Peyer's patch (tissue), 4 donors: ENCODE data around the gene NUBP1. TPM values are rescaled to one million over a fixed set of nuclear protein-coding genes. Genes with fewer than 3 reads are reported as not detected.
A peak's percentile ranks its signal among the peaks of the same experiment; 100 is the strongest.

ENCODE experiments used
- DNase-seq, 3 donors: peaks; one replicate each; pipeline ENCODE4 v3.0.0-alpha.2; 2017 to 2019
- H3K27ac ChIP-seq, 4 donors: fragments of 200-600 bp; sonication (generic); one replicate each; pipeline ENCODE4 v1.5.1; 2016 to 2019
- H3K27me3 ChIP-seq, 2 donors: fragments of 200-600 bp; sonication (generic); one replicate each; pipeline ENCODE4 v1.5.1; 2019
- H3K36me3 ChIP-seq, 3 donors: fragments of 200-600 bp; sonication (generic); one replicate each; pipeline ENCODE4 v1.5.1; 2016 to 2019
- H3K4me1 ChIP-seq, 4 donors: fragments of 200-600 bp; sonication (generic); one replicate each; pipeline ENCODE4 v1.5.1; 2016 to 2019
- H3K4me3 ChIP-seq, 4 donors: fragments of 200-600 bp; sonication (generic); 1 replicate in 3 of 4; 2 replicates in 1 of 4; pipeline ENCODE4 v1.5.1; 2016 to 2019; ENCODE audit warnings: mild to moderate bottlenecking in 1 of 4
- H3K9me3 ChIP-seq, 4 donors: fragments of 200-600 bp; sonication (generic); one replicate each; pipeline ENCODE4 v1.5.1; 2016 to 2019; ENCODE audit warnings: mild to moderate bottlenecking in 1 of 4
- CTCF ChIP-seq, 6 experiments: fragments of 450-650 bp in 4 of 6; fragments of 200-600 bp in 2 of 6; sonication (generic) in 1 of 6; IDR thresholded peaks; one replicate each; pipeline ENCODE4 v1.5.1; 2017 to 2019; ENCODE audit warnings: antibody characterized with exemption in 6 of 6, mild to moderate bottlenecking in 3 of 6, moderate library complexity in 1 of 6
- POLR2A ChIP-seq, 2 donors: fragments of 450-650 bp; IDR thresholded peaks; one replicate each; pipeline ENCODE4 v1.5.1; 2017; ENCODE audit warnings: antibody characterized with exemption in 2 of 2, mild to moderate bottlenecking in 2 of 2, moderate library complexity in 2 of 2
- total RNA-seq, 4 donors: library from RNA; depleted of rRNA; stranded (reverse); fragments of >200 nt; gene quantifications; one replicate each; pipeline ENCODE4 v1.1.0, GENCODE V29; 2016

NUBP1 gene
- total RNA-seq: 10 to 100 TPM; 18.9 to 31.4 (median 23.9) TPM

- H3K9me3 ChIP-seq: no peaks in the 10 kb centered on the region
- peak within 1 kb of the TSS; percentile 92 to 99 (median 94) for H3K27ac ChIP-seq
- TF ChIP-seq POLR2A (IDR thresholded peaks at IDR 0.05): peak; percentile 62 to 84
- TF ChIP-seq CTCF (IDR thresholded peaks at IDR 0.05): peak in 2 of 6 experiments; percentile 4 to 16
- H3K4me1 ChIP-seq: peaks cover 0 to 15% (median 2%) of the 10 kb centered on the region in 4 donors
- H3K27me3 ChIP-seq: no peaks in the 10 kb centered on the region
- H3K4me3 ChIP-seq: peak within 1 kb of the TSS; percentile 53 to 67 (median 64)
- DNase-seq: peak; percentile 100
- peaks cover 0 to 17% (median 0%) of the 10 kb centered on the region in 3 donors for H3K36me3 ChIP-seq
Measured at GRCh38 chr16:10743610-10744369, at the start of gene NUBP1. Gene NUBP1 (plus strand): TSS chr16:10743842. CDS start chr16:10743864, 22 bp downstream.

- Histone ChIP-seq H3K27me3 (no peaks in the 10 kb centered on the region), H3K4me3 (no peak overlapping the region), H3K9me3 (no peaks in the 10 kb centered on the region), H3K27ac (no peak overlapping the region), H3K4me1 (no peaks in the 10 kb centered on the region), H3K36me3 (no peaks in the 10 kb centered on the region)
- TF ChIP-seq POLR2A (IDR thresholded peaks at IDR 0.05) (no peak), CTCF (IDR thresholded peaks at IDR 0.05) (no peak)
- no peak for DNase-seq
Measured at GRCh38 chr16:10693889-10694288, 49.8 kb upstream of the NUBP1 start.

GRCh38 chr16:10694306-10694705 lies 49.3 kb upstream of the NUBP1 start:
- Histone ChIP-seq H3K27me3 (no peaks in the 10 kb centered on the region), H3K4me1 (no peaks in the 10 kb centered on the region), H3K9me3 (no peaks in the 10 kb centered on the region), H3K27ac (no peak overlapping the region), H3K4me3 (no peak overlapping the region), H3K36me3 (no peaks in the 10 kb centered on the region)
- TF ChIP-seq POLR2A (IDR thresholded peaks at IDR 0.05) (no peak), CTCF (IDR thresholded peaks at IDR 0.05) (no peak)
- no peak for DNase-seq

- DNase-seq: no peak
- Histone ChIP-seq H3K27ac (no peak within 1 kb of the TSS), H3K27me3 (no peaks in the 10 kb centered on the region), H3K4me1 (no peaks in the 10 kb centered on the region), H3K36me3 (no peaks in the 10 kb centered on the region), H3K9me3 (no peaks in the 10 kb centered on the region), H3K4me3 (no peak within 1 kb of the TSS)
- no peak for TF ChIP-seq POLR2A (IDR thresholded peaks at IDR 0.05)
- TF ChIP-seq CTCF (IDR thresholded peaks at IDR 0.05): no peak
Measured at GRCh38 chr16:10694830-10695229, 48.8 kb upstream of the NUBP1 start, which contains the start of gene TEKT5. Gene TEKT5 (minus strand): TSS chr16:10694930. CDS start chr16:10694873, 57 bp downstream.

GRCh38 chr16:10699756-10700155 lies 43.9 kb upstream of the NUBP1 start:
- Histone ChIP-seq H3K4me1 (no peaks in the 10 kb centered on the region), H3K9me3 (no peaks in the 10 kb centered on the region), H3K27me3 (no peaks in the 10 kb centered on the region), H3K27ac (no peak overlapping the region), H3K4me3 (no peak overlapping the region), H3K36me3 (no peaks in the 10 kb centered on the region)
- DNase-seq: no peak
- TF ChIP-seq POLR2A (IDR thresholded peaks at IDR 0.05): no peak
- no peak for TF ChIP-seq CTCF (IDR thresholded peaks at IDR 0.05)
